CD4-positive, CD25-positive, alpha-beta regulatory T cell (primary cell): ENCODE results near the gene RIPK3. TPM values are rescaled to one million over a fixed set of nuclear protein-coding genes. Genes with fewer than 3 reads are reported as not detected.

Experiments used
- ATAC-seq, 2 donors: fragments of 150-1000 bp; cut with Tn5 transposase; one replicate each; pipeline ENCODE4 v1.10.0; 2021; ENCODE audit warnings: low read depth in 2 of 2, moderate number of reproducible peaks in 2 of 2, moderate library complexity in 1 of 2
- DNase-seq, 3 donors: peaks; one replicate each; pipeline versions ENCODE4 v3.0.0 to v3.0.0-alpha.2; 2012 to 2022; ENCODE audit warnings: mixed read lengths in 1 of 3
- H3K27ac ChIP-seq: one replicate; pipeline ENCODE4 v1.7.0; 2013; ENCODE audit warnings: mild to moderate bottlenecking, low read length; ENCODE audit not compliant: insufficient read depth, poor library complexity, severe bottlenecking
- H3K27me3 ChIP-seq: one replicate; pipeline ENCODE4 v1.7.0; 2013; ENCODE audit warnings: low read length; ENCODE audit not compliant: control insufficient read depth, insufficient read depth
- H3K36me3 ChIP-seq: one replicate; pipeline ENCODE4 v1.7.0; 2013; ENCODE audit warnings: mild to moderate bottlenecking, low read length, moderate library complexity; ENCODE audit not compliant: control insufficient read depth, insufficient read depth
- H3K4me1 ChIP-seq: 2 replicates; pipeline ENCODE4 v1.7.0; 2013; ENCODE audit warnings: mild to moderate bottlenecking, low read length; ENCODE audit not compliant: insufficient read depth, control insufficient read depth, poor library complexity, severe bottlenecking
- H3K4me3 ChIP-seq: one replicate; pipeline ENCODE4 v1.7.0; 2013; ENCODE audit warnings: low read depth, mild to moderate bottlenecking, low read length, moderate library complexity
- H3K9me3 ChIP-seq, 2 experiments: 1 replicate in 1 of 2; 2 replicates in 1 of 2; pipeline ENCODE4 v1.7.0; 2013; ENCODE audit warnings: low read length in 2 of 2, mild to moderate bottlenecking in 1 of 2, moderate library complexity in 1 of 2; ENCODE audit not compliant: control insufficient read depth in 2 of 2
- H3K27ac Mint-ChIP-seq, 3 donors: one replicate each; pipeline ENCODE4 v1.8.0; 2020 to 2022; ENCODE audit warnings: mild to moderate bottlenecking in 3 of 3, mixed read lengths in 3 of 3, moderate library complexity in 2 of 3
- H3K27me3 Mint-ChIP-seq: one replicate; pipeline ENCODE4 v1.8.0; 2022; ENCODE audit warnings: mild to moderate bottlenecking, mixed read lengths
- H3K36me3 Mint-ChIP-seq: one replicate; pipeline ENCODE4 v1.8.0; 2020; ENCODE audit warnings: mixed read lengths
- H3K4me1 Mint-ChIP-seq, 4 donors: one replicate each; pipeline ENCODE4 v1.8.0; 2020 to 2022; ENCODE audit warnings: mixed read lengths in 4 of 4, mild to moderate bottlenecking in 1 of 4
- H3K4me3 Mint-ChIP-seq, 4 donors: one replicate each; pipeline ENCODE4 v1.8.0; 2020 to 2022; ENCODE audit warnings: mild to moderate bottlenecking in 4 of 4, mixed read lengths in 4 of 4, moderate library complexity in 3 of 4
- H3K9me3 Mint-ChIP-seq, 7 donors: one replicate each; pipeline ENCODE4 v1.8.0; 2020 to 2022; ENCODE audit warnings: mixed read lengths in 7 of 7, mild to moderate bottlenecking in 3 of 7, moderate library complexity in 2 of 7
- polyA plus RNA-seq, 4 donors: library from polyadenylated mRNA; unstranded; fragments of 300-500 nt; fragmentation: Illumina TruSeq; gene quantifications; one replicate each; pipeline ENCODE4 v1.2.3, GENCODE V29; 2021
- total RNA-seq: library from RNA; stranded (reverse); gene quantifications from one replicate; pipeline ENCODE4 v1.2.3, GENCODE V29; 2022

RIPK3 gene
- total and polyA plus RNA-seq, 5 donors from 2014 or later = 14.9 to 41.2 (median 19.7) TPM

DNA sequence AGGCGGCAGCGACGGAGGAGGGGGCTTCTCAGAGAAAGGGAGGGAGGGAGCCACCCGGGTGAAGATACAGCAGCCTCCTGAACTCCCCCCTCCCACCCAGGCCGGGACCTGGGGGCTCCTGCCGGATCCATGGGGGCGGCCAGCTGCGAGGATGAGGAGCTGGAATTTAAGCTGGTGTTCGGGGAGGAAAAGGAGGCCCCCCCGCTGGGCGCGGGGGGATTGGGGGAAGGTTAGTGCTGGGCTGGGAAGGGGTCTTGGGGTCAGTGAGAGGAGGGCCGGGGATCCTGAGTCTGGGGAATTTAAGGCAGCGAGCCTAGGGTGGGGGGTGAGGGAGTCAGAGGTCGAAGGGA lies 28.4 kb upstream of the RIPK3 start:
- H3K9me3 Mint-ChIP-seq = no peaks in the 10 kb centered on the region
- no peaks in the 10 kb centered on the region for H3K36me3 ChIP-seq
- ATAC-seq (no peak), DNase-seq (no peak)
- no peak overlapping the region for H3K27ac Mint-ChIP-seq
- H3K4me1 ChIP-seq = peaks cover 37% of the 10 kb centered on the region
- peaks cover 0 to 30% (median 16%) of the 10 kb centered on the region in 4 donors for H3K4me1 Mint-ChIP-seq
- no peaks in the 10 kb centered on the region for H3K36me3 Mint-ChIP-seq
- H3K9me3 ChIP-seq = no peaks in the 10 kb centered on the region
- peaks cover 67% of the 10 kb centered on the region for H3K27me3 Mint-ChIP-seq
- H3K4me3 ChIP-seq = no peak overlapping the region
- peak overlapping the region in 2 of 4 donors; percentile 7 to 29 for H3K4me3 Mint-ChIP-seq
- H3K27ac ChIP-seq = no peak overlapping the region
- H3K27me3 ChIP-seq = peaks cover 26% of the 10 kb centered on the region

DNA sequence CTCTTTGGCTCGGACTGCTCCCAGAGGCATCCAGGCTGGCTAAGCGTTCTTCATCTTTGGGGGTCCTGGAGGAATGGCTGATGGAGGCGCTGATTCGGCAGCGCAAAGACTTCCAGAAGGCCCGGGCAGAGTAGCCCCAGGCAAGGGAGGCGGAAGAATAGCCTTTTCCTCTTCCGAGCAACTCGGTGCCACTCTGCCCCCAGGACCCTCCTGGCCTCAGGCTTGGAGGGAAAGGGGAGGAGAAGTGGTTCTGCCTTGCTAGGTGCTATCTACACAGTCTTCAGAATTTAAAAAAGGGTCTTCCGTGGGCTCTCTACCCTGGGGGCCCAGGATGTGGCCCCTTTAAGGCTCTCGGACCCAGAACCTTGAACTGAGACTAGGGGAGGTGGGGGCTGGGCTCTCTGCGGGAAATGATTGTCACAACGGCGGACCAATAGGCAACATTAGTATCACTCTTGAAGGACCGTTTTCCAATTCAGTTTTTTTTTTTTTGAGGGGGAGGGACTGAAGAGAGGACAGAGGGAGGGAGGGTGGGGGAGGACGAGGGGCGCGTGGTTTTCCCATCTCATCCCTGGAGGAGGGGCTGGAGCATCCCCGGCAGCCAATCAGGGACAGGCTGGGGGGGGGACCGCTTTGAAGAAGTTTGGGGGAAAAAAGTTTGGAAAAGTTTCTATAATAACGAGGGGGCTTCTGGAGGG lies 27.9 kb upstream of the RIPK3 start, which contains the start of gene NFATC4:
Gene NFATC4, plus strand, starts transcription at position 671 of the 698 bp plus-strand sequence. CDS start 157 bp downstream, outside the sequence.
- Histone ChIP-seq H3K9me3 (no peaks in the 10 kb centered on the region), H3K27ac (peak within 1 kb of the TSS; percentile 14), H3K4me1 (peaks cover 37% of the 10 kb centered on the region), H3K27me3 (peaks cover 30% of the 10 kb centered on the region), H3K36me3 (no peaks in the 10 kb centered on the region), H3K4me3 (no peak within 1 kb of the TSS)
- peaks cover 69% of the 10 kb centered on the region for H3K27me3 Mint-ChIP-seq
- peak within 1 kb of the TSS; percentile 5 to 85 (median 76) for H3K4me3 Mint-ChIP-seq
- H3K4me1 Mint-ChIP-seq = peaks cover 0 to 30% (median 16%) of the 10 kb centered on the region in 4 donors
- no peaks in the 10 kb centered on the region for H3K36me3 Mint-ChIP-seq
- peak within 1 kb of the TSS in 1 of 3 donors; percentile 43 for H3K27ac Mint-ChIP-seq
- DNase-seq = peak in 1 of 3 donors; percentile 20
- no peak for ATAC-seq
- H3K9me3 Mint-ChIP-seq = no peaks in the 10 kb centered on the region

DNA sequence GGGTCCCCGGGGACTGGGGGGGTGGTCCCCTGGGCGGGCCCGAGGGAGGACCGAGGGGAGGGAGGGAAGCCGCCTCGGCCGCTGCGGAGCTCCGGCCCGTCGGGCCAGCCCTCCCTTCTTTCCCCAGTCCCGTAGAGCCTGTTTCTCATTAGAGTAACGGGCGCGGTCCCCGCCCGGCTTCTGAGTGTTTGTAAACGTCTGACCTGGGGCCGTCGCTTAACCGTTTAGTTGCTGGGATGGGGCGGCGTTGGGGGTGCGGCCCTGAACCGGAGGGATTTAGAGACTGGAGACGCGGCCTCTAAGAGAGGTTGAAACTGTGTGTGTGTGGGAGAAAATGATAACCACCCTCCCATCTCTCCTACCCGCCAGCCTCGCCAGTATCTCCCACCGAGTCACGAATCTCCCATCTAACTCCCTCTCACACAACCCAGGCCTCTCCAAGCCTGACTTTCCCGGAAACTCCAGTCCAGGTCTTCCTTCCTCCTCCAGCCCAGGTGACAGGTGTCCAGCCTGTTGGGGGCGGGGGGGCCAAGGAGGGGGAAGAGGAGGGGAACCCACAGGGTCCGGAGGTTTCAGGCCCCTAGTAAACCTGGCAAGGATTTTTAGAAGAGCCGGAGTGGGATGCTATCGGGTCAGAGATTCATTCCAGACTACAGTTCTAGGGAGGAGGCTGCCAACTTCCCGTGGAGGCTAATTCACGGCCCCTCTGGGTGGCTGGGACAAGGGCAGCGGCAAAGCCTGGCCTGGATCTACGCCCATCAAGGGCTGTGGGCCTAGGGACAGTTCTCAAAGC lies 27.1 kb upstream of the RIPK3 start:
- H3K27me3 ChIP-seq = peaks cover 30% of the 10 kb centered on the region
- Mint-ChIP-seq H3K27me3 (peaks cover 69% of the 10 kb centered on the region), H3K9me3 (no peaks in the 10 kb centered on the region), H3K4me3 (peak overlapping the region; percentile 5 to 82 (median 54)), H3K4me1 (peaks cover 0 to 30% (median 16%) of the 10 kb centered on the region in 4 donors), H3K36me3 (no peaks in the 10 kb centered on the region), H3K27ac (no peak overlapping the region)
- no peak overlapping the region for H3K4me3 ChIP-seq
- ATAC-seq = peak in 1 of 2 donors; percentile 20
- H3K27ac ChIP-seq = no peak overlapping the region
- no peaks in the 10 kb centered on the region for H3K36me3 ChIP-seq
- H3K4me1 ChIP-seq = peaks cover 37% of the 10 kb centered on the region
- DNase-seq = peak in 2 of 3 donors; percentile 24 to 25
- no peaks in the 10 kb centered on the region for H3K9me3 ChIP-seq

DNA sequence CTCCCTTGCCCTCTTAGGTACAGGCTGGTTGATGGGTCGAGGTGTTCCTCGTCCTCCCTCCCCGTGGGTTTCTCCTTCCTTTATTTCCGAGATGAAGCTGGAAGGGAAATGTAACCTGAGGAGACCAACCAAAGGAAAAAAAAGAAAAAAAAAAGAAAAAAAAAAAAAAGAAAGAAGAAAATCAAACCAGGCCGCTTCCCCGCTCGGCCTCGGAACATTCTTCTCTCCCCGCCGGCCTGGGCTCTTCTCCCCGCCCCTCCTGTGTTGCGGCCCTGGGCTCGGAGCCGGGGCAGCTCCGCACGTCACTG lies 26.6 kb upstream of the RIPK3 start:
- H3K4me3 ChIP-seq = no peak overlapping the region
- no peak overlapping the region for H3K27ac Mint-ChIP-seq
- peak overlapping the region in 1 of 4 donors; percentile 71 for H3K4me3 Mint-ChIP-seq
- H3K27me3 Mint-ChIP-seq = peaks cover 70% of the 10 kb centered on the region
- no peaks in the 10 kb centered on the region for H3K36me3 ChIP-seq
- no peak for DNase-seq
- no peak for ATAC-seq
- H3K27ac ChIP-seq = no peak overlapping the region
- no peaks in the 10 kb centered on the region for H3K36me3 Mint-ChIP-seq
- peaks cover 0 to 30% (median 16%) of the 10 kb centered on the region in 4 donors for H3K4me1 Mint-ChIP-seq
- H3K4me1 ChIP-seq = peaks cover 37% of the 10 kb centered on the region
- H3K9me3 ChIP-seq = no peaks in the 10 kb centered on the region
- H3K9me3 Mint-ChIP-seq = no peaks in the 10 kb centered on the region
- peaks cover 31% of the 10 kb centered on the region for H3K27me3 ChIP-seq

DNA sequence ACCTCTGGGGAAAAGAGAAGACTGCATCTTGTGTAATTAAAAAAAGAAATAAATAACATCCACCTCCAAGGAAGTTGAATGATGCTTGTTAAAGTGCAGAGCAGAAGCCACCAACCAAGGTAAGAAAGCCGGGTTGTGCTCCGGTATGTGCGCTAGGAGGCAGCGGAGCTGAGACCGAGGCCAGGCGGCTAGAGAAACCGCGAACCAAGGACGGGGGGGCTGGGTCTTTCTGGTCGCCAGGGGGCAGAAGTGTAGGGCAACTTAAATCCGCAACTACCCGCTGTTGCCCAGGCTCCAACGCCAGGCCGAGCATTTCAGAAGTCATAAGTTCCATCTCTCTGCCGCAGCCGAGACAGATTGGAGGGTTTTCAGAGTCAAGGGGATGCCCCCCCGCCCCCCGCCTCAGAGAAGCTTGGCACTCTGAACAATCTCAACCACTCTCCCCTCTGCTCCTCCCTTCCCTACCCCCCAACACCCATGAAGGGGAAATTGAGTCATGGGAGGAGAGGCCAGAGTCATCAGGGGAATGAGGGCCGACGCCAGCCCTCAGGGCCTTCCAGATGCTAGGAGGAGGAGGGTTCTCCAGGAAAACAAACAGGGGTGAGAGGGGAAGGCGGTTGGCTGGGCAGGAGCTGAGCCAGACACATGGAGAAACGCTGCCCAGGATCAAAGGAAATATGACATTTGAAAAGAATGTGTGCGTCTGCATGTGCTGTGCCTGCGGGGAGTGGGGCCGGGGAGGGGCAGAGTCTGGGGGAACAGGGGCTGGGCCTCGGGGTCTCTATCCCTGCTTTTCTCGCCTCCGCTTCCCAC lies 26.0 kb upstream of the RIPK3 start:
- Mint-ChIP-seq H3K27me3 (peaks cover 68% of the 10 kb centered on the region), H3K27ac (no peak overlapping the region), H3K4me3 (peak overlapping the region; percentile 15 to 85 (median 75)), H3K36me3 (no peaks in the 10 kb centered on the region), H3K4me1 (peaks cover 0 to 30% (median 16%) of the 10 kb centered on the region in 4 donors), H3K9me3 (no peaks in the 10 kb centered on the region)
- peak; percentile 27 to 87 (median 48) for DNase-seq
- Histone ChIP-seq H3K36me3 (no peaks in the 10 kb centered on the region), H3K4me1 (peaks cover 37% of the 10 kb centered on the region), H3K27ac (no peak overlapping the region), H3K27me3 (peaks cover 28% of the 10 kb centered on the region), H3K4me3 (no peak overlapping the region), H3K9me3 (no peaks in the 10 kb centered on the region)
- peak; percentile 65 to 79 for ATAC-seq

DNA sequence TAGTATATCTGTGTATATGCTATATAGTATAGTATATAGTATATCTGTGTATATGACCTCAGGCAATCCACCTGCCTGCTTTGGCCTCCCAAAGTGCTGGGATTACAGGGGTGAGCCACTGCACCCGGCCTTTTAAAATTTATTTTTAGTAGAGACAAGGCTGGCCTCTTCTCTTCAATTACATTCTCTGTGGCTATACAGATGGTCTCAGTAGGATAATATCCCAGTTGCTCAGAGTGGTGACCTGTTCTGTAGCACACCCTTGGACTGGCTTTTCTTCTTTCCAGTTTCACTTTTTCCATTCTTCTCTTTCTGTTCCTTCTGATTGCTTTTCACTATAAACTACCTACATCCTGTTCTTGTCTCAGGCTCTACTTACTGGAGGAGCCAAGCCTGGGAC lies 25.1 kb upstream of the RIPK3 start:
- no peak for ATAC-seq
- Histone ChIP-seq H3K9me3 (no peaks in the 10 kb centered on the region), H3K4me1 (peaks cover 37% of the 10 kb centered on the region), H3K27me3 (peaks cover 32% of the 10 kb centered on the region), H3K27ac (no peak overlapping the region), H3K4me3 (no peak overlapping the region), H3K36me3 (no peaks in the 10 kb centered on the region)
- Mint-ChIP-seq H3K9me3 (peaks cover 0 to 5% (median 1%) of the 10 kb centered on the region in 7 donors), H3K27ac (no peak overlapping the region), H3K4me1 (peaks cover 0 to 30% (median 16%) of the 10 kb centered on the region in 4 donors), H3K4me3 (no peak overlapping the region), H3K27me3 (peaks cover 71% of the 10 kb centered on the region), H3K36me3 (no peaks in the 10 kb centered on the region)
- DNase-seq = no peak

DNA sequence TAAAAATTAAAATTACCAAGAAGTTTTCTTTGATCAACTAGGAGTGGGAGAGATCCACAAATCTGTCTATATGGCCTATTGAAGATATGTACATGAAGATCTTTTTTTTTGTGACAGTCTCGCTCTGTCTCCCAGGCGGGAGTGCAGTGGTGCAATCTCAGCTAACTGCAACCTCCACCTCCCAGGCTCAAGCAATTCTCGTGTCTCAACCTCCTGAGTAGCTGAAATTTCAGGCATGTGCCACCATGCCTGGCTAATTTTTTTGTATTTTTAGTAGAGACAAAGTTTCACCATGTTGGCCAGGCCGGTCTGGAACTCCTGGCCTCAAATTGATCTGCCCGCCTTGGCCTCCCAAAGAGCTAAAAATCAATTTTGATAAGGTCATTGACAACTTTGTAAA lies 23.6 kb upstream of the RIPK3 start:
- H3K27ac ChIP-seq = no peak overlapping the region
- no peak overlapping the region for H3K27ac Mint-ChIP-seq
- no peak overlapping the region for H3K4me3 ChIP-seq
- peaks cover 66% of the 10 kb centered on the region for H3K27me3 Mint-ChIP-seq
- no peaks in the 10 kb centered on the region for H3K36me3 ChIP-seq
- peaks cover 0 to 25% (median 16%) of the 10 kb centered on the region in 4 donors for H3K4me1 Mint-ChIP-seq
- H3K36me3 Mint-ChIP-seq = no peaks in the 10 kb centered on the region
- ATAC-seq = no peak
- peaks cover 35% of the 10 kb centered on the region for H3K27me3 ChIP-seq
- peaks cover 31% of the 10 kb centered on the region for H3K4me1 ChIP-seq
- H3K9me3 ChIP-seq = no peaks in the 10 kb centered on the region
- no peak for DNase-seq
- H3K4me3 Mint-ChIP-seq = no peak overlapping the region
- peaks cover 0 to 6% (median 3%) of the 10 kb centered on the region in 7 donors for H3K9me3 Mint-ChIP-seq
